GM12878 (cell line): ENCODE measurements around the gene FKBP8. TPM values are rescaled to one million over a fixed set of nuclear protein-coding genes. Genes with fewer than 3 reads are reported as not detected.

Experiments used
- ASH2L ChIP-seq: fragments of 300-600, 200-600 bp; sonication (generic); IDR thresholded peaks from 2 replicates; pipeline ENCODE4 v1.6.1; 2017; ENCODE audit warnings: low read depth, mild to moderate bottlenecking, borderline replicate concordance
- BRCA1 ChIP-seq: IDR thresholded peaks from 2 replicates; pipeline ENCODE4 v1.6.1; 2011; ENCODE audit warnings: low read depth, low read length, improper control_type of control experiment
- CBFB ChIP-seq: IDR thresholded peaks from 2 replicates; pipeline ENCODE4 v1.6.1; 2016; ENCODE audit warnings: antibody characterized with exemption, low read depth
- CREB1 ChIP-seq: IDR thresholded peaks from 2 replicates; pipeline ENCODE4 v1.6.1; 2012; ENCODE audit warnings: low read depth, mild to moderate bottlenecking, inconsistent platforms
- ETV6 ChIP-seq, 2 experiments: fragments of 450-650 bp in 1 of 2; IDR thresholded peaks in 1 of 2; conservative IDR thresholded peaks in 1 of 2; 2 replicates each; pipeline ENCODE4 v1.6.1; 2014; ENCODE audit warnings: antibody characterized with exemption in 1 of 2, borderline replicate concordance in 1 of 2, low read depth in 1 of 2, mild to moderate bottlenecking in 1 of 2, moderate library complexity in 1 of 2
- GATAD2B ChIP-seq: fragments of 450-650 bp; conservative IDR thresholded peaks from 2 replicates; pipeline ENCODE4 v1.6.1; 2017; ENCODE audit warnings: low read depth, mild to moderate bottlenecking, moderate library complexity
- HDGF ChIP-seq: fragments of 450-650 bp; IDR thresholded peaks from 2 replicates; pipeline ENCODE4 v1.6.1; 2016; ENCODE audit warnings: antibody characterized with exemption
- MTA2 ChIP-seq: fragments of 450-650 bp; IDR thresholded peaks from 2 replicates; pipeline ENCODE4 v1.6.1; 2016; ENCODE audit warnings: low read depth, mild to moderate bottlenecking, moderate library complexity
- PAX5 ChIP-seq: IDR thresholded peaks from 2 replicates; pipeline ENCODE4 v1.6.1; 2011; ENCODE audit warnings: low read depth, low read length, borderline replicate concordance
- RB1 ChIP-seq: fragments of 450-650 bp; formaldehyde crosslinking; IDR thresholded peaks from 2 replicates; pipeline ENCODE4 v1.6.1; 2017; ENCODE audit warnings: mild to moderate bottlenecking, borderline replicate concordance
- RBBP5 ChIP-seq: fragments of 200-600 bp; sonication (generic); conservative IDR thresholded peaks from 2 replicates; pipeline ENCODE4 v1.6.1; 2016
- RCOR1 ChIP-seq: conservative IDR thresholded peaks from 2 replicates; pipeline ENCODE4 v1.6.1; 2012; ENCODE audit warnings: low read depth, low read length, improper control_type of control experiment
- STAT1 ChIP-seq: fragments of 450-650 bp; conservative IDR thresholded peaks from 2 replicates; pipeline ENCODE4 v1.6.1; 2014; ENCODE audit warnings: antibody characterized with exemption, mild to moderate bottlenecking
- YBX1 ChIP-seq: fragments of 450-650 bp; IDR thresholded peaks from 2 replicates; pipeline ENCODE4 v1.6.1; 2016; ENCODE audit warnings: antibody characterized with exemption
- polyA plus RNA-seq, 11 experiments: library from polyadenylated mRNA; depleted of rRNA in 4 of 11; unstranded in 6 of 11; stranded (reverse) in 5 of 11; fragments of >200 nt; fragmentation: Nextera tagmentation in 4 of 11; fragmentation: Illumina TruSeq in 1 of 11; extraction: Ambion mirVana in 4 of 11; extraction: Trizol in 1 of 11; gene quantifications; 1 replicate in 1 of 11; 2 replicates in 10 of 11; pipeline versions ENCODE4 v1.2.1 to v1.2.3, GENCODE V29; 2011 to 2016; ENCODE audit warnings: inconsistent platforms in 2 of 11, missing spikeins in 2 of 11, low read depth in 1 of 11
- total RNA-seq, 4 experiments: library from RNA; depleted of rRNA in 3 of 4; stranded (reverse); fragments of >200 nt in 3 of 4; fragmentation: Illumina TruSeq in 1 of 4; extraction: Trizol in 1 of 4; gene quantifications; 2 replicates each; pipeline versions ENCODE4 v1.2.1 to v1.2.3, GENCODE V29; 2013 to 2021
- TF ChIP-seq, protein P1 (sequence below): fragments of 450-650 bp; IDR thresholded peaks from 2 replicates; pipeline ENCODE4 v1.6.1; 2014; ENCODE audit warnings: mild to moderate bottlenecking
- TF ChIP-seq, protein P2 (sequence below): fragments of 450-650 bp; formaldehyde crosslinking; IDR thresholded peaks from 2 replicates; pipeline ENCODE4 v1.4.0; 2022; ENCODE audit warnings: mild to moderate bottlenecking, moderate library complexity
- TF ChIP-seq, protein P3 (sequence below): fragments of 450-650 bp; formaldehyde crosslinking; IDR thresholded peaks from 2 replicates; pipeline ENCODE4 v1.5.0; 2022; ENCODE audit warnings: mild to moderate bottlenecking, missing genetic modification characterization
- TF ChIP-seq, protein P4 (sequence below): IDR thresholded peaks from 2 replicates; pipeline ENCODE4 v1.6.1; 2012; ENCODE audit warnings: low read depth, low read length, improper control_type of control experiment
- TF ChIP-seq, protein P5 (sequence below): fragments of 450-650 bp; conservative IDR thresholded peaks from 2 replicates; pipeline ENCODE4 v1.6.1; 2017; ENCODE audit warnings: mild to moderate bottlenecking, moderate library complexity

FKBP8 gene
- total and polyA plus RNA-seq, 10 of the 15 experiments (the other 5 are each of a cell fraction or from before 2014, with no cell fraction given) = 0.13 to 205 (median 95.4) TPM

DNA sequence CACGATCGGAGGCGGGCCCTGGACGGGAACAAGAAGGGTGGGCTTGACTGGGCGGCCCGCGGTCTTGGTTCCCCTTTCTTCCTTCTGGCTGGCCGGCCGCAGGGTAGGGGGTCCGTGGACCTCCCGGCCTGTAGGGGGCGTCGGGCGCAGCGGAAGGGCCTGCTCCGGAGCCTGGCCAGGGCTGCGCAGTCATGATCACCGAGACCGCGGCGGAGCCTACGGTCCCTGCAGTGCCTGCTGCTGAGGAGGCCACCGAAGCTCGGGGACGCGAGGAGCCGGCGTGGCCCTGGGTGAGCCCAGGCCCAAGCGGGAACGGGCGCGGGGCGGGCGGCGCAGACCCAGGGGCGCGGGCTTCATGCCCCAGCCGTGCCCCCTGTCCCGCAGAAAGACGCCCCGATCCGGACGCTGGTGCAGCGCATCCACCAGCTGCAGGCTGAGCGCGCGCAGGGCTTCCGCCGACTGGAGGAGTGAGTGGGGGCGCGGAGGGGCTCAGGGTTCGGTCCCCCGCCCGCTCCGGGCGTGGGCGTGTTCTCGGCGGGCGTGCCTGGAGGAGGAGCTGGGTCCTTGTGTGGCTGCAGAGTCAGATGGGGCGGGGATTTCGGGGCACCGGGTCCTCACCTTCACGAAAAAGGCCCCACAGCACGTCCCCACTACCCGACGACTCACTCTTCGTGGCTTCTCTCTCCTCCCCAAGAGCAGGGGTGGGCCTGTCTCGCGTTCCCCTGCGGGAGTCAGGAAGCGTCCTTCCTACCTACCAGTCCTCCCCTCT is 45.4 kb upstream of the FKBP8 start, which contains the start of gene REX1BD (continued):
- TF ChIP-seq, protein P1, sequence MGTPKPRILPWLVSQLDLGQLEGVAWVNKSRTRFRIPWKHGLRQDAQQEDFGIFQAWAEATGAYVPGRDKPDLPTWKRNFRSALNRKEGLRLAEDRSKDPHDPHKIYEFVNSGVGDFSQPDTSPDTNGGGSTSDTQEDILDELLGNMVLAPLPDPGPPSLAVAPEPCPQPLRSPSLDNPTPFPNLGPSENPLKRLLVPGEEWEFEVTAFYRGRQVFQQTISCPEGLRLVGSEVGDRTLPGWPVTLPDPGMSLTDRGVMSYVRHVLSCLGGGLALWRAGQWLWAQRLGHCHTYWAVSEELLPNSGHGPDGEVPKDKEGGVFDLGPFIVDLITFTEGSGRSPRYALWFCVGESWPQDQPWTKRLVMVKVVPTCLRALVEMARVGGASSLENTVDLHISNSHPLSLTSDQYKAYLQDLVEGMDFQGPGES = peak; percentile 8; the same call in 1 of the 2 replicates
- TF ChIP-seq RCOR1 = no peak
- TF ChIP-seq CREB1 = peak; percentile 70
- peak; percentile 57 for TF ChIP-seq STAT1
- no peak for TF ChIP-seq YBX1
- TF ChIP-seq GATAD2B = peak; percentile 86
- no peak for TF ChIP-seq RBBP5
- TF ChIP-seq HDGF = peak; percentile 67
- no peak for TF ChIP-seq CBFB
- TF ChIP-seq, protein P2, sequence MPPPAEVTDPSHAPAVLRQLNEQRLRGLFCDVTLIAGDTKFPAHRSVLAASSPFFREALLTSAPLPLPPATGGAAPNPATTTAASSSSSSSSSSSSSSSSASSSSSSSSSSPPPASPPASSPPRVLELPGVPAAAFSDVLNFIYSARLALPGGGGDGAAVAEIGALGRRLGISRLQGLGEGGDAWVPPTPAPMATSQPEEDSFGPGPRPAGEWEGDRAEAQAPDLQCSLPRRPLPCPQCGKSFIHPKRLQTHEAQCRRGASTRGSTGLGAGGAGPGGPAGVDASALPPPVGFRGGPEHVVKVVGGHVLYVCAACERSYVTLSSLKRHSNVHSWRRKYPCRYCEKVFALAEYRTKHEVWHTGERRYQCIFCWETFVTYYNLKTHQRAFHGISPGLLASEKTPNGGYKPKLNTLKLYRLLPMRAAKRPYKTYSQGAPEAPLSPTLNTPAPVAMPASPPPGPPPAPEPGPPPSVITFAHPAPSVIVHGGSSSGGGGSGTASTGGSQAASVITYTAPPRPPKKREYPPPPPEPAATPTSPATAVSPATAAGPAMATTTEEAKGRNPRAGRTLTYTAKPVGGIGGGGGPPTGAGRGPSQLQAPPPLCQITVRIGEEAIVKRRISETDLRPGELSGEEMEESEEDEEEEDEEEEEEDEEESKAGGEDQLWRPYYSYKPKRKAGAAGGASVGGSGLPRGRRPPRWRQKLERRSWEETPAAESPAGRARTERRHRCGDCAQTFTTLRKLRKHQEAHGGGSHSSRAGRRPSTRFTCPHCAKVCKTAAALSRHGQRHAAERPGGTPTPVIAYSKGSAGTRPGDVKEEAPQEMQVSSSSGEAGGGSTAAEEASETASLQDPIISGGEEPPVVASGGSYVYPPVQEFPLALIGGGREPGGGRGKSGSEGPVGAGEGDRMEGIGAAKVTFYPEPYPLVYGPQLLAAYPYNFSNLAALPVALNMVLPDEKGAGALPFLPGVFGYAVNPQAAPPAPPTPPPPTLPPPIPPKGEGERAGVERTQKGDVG (CRISPR knock-in tag) = no peak
- TF ChIP-seq ETV6 (conservative IDR thresholded peaks at IDR 0.05 in 1 of 2, IDR thresholded peaks at IDR 0.05 in 1 of 2; ENCODE audit: borderline replicate concordance in 1 of 2, low read depth in 1 of 2) = no peak; a peak in 1 of 4 replicates
- TF ChIP-seq PAX5 = 0 out of 2 replicates have a peak, but pooled peaks have one; percentile 33
- TF ChIP-seq, protein P3, sequence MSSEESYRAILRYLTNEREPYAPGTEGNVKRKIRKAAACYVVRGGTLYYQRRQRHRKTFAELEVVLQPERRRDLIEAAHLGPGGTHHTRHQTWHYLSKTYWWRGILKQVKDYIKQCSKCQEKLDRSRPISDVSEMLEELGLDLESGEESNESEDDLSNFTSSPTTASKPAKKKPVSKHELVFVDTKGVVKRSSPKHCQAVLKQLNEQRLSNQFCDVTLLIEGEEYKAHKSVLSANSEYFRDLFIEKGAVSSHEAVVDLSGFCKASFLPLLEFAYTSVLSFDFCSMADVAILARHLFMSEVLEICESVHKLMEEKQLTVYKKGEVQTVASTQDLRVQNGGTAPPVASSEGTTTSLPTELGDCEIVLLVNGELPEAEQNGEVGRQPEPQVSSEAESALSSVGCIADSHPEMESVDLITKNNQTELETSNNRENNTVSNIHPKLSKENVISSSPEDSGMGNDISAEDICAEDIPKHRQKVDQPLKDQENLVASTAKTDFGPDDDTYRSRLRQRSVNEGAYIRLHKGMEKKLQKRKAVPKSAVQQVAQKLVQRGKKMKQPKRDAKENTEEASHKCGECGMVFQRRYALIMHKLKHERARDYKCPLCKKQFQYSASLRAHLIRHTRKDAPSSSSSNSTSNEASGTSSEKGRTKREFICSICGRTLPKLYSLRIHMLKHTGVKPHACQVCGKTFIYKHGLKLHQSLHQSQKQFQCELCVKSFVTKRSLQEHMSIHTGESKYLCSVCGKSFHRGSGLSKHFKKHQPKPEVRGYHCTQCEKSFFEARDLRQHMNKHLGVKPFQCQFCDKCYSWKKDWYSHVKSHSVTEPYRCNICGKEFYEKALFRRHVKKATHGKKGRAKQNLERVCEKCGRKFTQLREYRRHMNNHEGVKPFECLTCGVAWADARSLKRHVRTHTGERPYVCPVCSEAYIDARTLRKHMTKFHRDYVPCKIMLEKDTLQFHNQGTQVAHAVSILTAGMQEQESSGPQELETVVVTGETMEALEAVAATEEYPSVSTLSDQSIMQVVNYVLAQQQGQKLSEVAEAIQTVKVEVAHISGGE = no peak
- TF ChIP-seq, protein P4, sequence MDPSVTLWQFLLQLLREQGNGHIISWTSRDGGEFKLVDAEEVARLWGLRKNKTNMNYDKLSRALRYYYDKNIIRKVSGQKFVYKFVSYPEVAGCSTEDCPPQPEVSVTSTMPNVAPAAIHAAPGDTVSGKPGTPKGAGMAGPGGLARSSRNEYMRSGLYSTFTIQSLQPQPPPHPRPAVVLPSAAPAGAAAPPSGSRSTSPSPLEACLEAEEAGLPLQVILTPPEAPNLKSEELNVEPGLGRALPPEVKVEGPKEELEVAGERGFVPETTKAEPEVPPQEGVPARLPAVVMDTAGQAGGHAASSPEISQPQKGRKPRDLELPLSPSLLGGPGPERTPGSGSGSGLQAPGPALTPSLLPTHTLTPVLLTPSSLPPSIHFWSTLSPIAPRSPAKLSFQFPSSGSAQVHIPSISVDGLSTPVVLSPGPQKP = peak; percentile 78
- no peak for TF ChIP-seq BRCA1
- peak; percentile 25; the same call in 1 of the 2 replicates for TF ChIP-seq MTA2
- TF ChIP-seq, protein P5, sequence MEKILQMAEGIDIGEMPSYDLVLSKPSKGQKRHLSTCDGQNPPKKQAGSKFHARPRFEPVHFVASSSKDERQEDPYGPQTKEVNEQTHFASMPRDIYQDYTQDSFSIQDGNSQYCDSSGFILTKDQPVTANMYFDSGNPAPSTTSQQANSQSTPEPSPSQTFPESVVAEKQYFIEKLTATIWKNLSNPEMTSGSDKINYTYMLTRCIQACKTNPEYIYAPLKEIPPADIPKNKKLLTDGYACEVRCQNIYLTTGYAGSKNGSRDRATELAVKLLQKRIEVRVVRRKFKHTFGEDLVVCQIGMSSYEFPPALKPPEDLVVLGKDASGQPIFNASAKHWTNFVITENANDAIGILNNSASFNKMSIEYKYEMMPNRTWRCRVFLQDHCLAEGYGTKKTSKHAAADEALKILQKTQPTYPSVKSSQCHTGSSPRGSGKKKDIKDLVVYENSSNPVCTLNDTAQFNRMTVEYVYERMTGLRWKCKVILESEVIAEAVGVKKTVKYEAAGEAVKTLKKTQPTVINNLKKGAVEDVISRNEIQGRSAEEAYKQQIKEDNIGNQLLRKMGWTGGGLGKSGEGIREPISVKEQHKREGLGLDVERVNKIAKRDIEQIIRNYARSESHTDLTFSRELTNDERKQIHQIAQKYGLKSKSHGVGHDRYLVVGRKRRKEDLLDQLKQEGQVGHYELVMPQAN = peak; percentile 73
- TF ChIP-seq RB1 = peak; percentile 47
- TF ChIP-seq ASH2L = 0 out of 2 replicates have a peak, but pooled peaks have one; percentile 25
